Mucosa of stomach (tissue), 1 donor: ENCODE data around the gene RFTN1.

Source experiments
- H3K27me3 ChIP-seq: one replicate; pipeline ENCODE4 v1.7.0; 2013; ENCODE audit warnings: mild to moderate bottlenecking, low read length; ENCODE audit not compliant: control insufficient read depth, insufficient read depth
- H3K36me3 ChIP-seq: one replicate; pipeline ENCODE4 v1.7.0; 2013; ENCODE audit warnings: low read length; ENCODE audit not compliant: control insufficient read depth, insufficient read depth
- H3K4me1 ChIP-seq: one replicate; pipeline ENCODE4 v1.7.0; 2013; ENCODE audit warnings: mild to moderate bottlenecking, low read length; ENCODE audit not compliant: control insufficient read depth, insufficient read depth
- H3K4me3 ChIP-seq: one replicate; pipeline ENCODE4 v1.7.0; 2013; ENCODE audit warnings: low read length
- H3K9ac ChIP-seq: one replicate; pipeline ENCODE4 v1.7.0; 2013; ENCODE audit warnings: mild to moderate bottlenecking, low read length, moderate library complexity
- H3K9me3 ChIP-seq: one replicate; pipeline ENCODE4 v1.7.0; 2013; ENCODE audit warnings: mild to moderate bottlenecking, low read length, moderate library complexity; ENCODE audit not compliant: control insufficient read depth
- donor health status: Pancreatic carcinoma.

Gene RFTN1

GRCh38 chr3:16545413-16546185 lies 32.1 kb upstream of the RFTN1 start:
- H3K27me3 ChIP-seq, result peaks cover 3% of the 10 kb centered on the region
- H3K9me3 ChIP-seq, result no peaks in the 10 kb centered on the region
- H3K4me3 ChIP-seq, result no peak overlapping the region
- no peaks in the 10 kb centered on the region for H3K4me1 ChIP-seq
- no peak overlapping the region for H3K9ac ChIP-seq
- no peaks in the 10 kb centered on the region for H3K36me3 ChIP-seq

- Histone ChIP-seq H3K36me3 (no peaks in the 10 kb centered on the region), H3K9ac (no peak overlapping the region), H3K4me3 (no peak overlapping the region), H3K9me3 (no peaks in the 10 kb centered on the region), H3K4me1 (no peaks in the 10 kb centered on the region), H3K27me3 (peaks cover 3% of the 10 kb centered on the region)
Measured at GRCh38 chr3:16543242-16543864, 29.9 kb upstream of the RFTN1 start.

GRCh38 chr3:16538507-16538906 lies 25.0 kb upstream of the RFTN1 start:
- Histone ChIP-seq H3K4me3 (no peak overlapping the region), H3K9ac (no peak overlapping the region), H3K27me3 (peaks cover 2% of the 10 kb centered on the region), H3K36me3 (no peaks in the 10 kb centered on the region), H3K4me1 (no peaks in the 10 kb centered on the region), H3K9me3 (no peaks in the 10 kb centered on the region)

DNA sequence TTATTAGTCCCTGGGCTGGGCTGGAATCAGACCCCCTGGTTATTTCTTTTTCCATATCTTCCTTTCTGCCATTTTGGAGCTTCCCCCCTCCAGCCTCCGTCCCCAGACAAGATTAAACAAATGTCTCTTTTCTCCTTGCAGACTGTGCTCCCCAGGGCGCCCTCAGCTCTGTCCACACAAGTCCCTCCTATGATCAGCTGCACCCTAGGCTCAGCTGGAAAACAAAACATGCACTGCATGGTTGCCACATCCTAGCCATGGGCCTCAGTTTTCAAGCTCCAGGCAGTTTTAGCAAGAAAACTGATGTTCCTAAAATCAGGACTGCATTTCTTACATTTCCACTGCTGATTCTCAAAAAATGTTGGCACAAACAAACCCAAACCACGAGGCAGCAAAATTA lies 23.5 kb upstream of the RFTN1 start:
- H3K9ac ChIP-seq, result no peak overlapping the region
- H3K36me3 ChIP-seq, result no peaks in the 10 kb centered on the region
- H3K9me3 ChIP-seq, result no peaks in the 10 kb centered on the region
- no peak overlapping the region for H3K4me3 ChIP-seq
- no peaks in the 10 kb centered on the region for H3K4me1 ChIP-seq
- no peaks in the 10 kb centered on the region for H3K27me3 ChIP-seq

- H3K4me3 ChIP-seq, result no peak overlapping the region
- H3K27me3 ChIP-seq, result no peaks in the 10 kb centered on the region
- H3K36me3 ChIP-seq, result no peaks in the 10 kb centered on the region
- no peaks in the 10 kb centered on the region for H3K9me3 ChIP-seq
- H3K9ac ChIP-seq, result no peak overlapping the region
- H3K4me1 ChIP-seq, result no peaks in the 10 kb centered on the region
Measured at GRCh38 chr3:16536344-16536663, 22.8 kb upstream of the RFTN1 start.

GRCh38 chr3:16534640-16535262 lies 21.3 kb upstream of the RFTN1 start:
- no peak overlapping the region for H3K4me3 ChIP-seq
- H3K9ac ChIP-seq, result no peak overlapping the region
- H3K4me1 ChIP-seq, result no peaks in the 10 kb centered on the region
- no peaks in the 10 kb centered on the region for H3K36me3 ChIP-seq
- no peaks in the 10 kb centered on the region for H3K9me3 ChIP-seq
- no peaks in the 10 kb centered on the region for H3K27me3 ChIP-seq

- Histone ChIP-seq H3K4me3 (no peak overlapping the region), H3K36me3 (no peaks in the 10 kb centered on the region), H3K9ac (no peak overlapping the region), H3K4me1 (no peaks in the 10 kb centered on the region), H3K27me3 (no peaks in the 10 kb centered on the region), H3K9me3 (no peaks in the 10 kb centered on the region)
Measured at GRCh38 chr3:16533928-16534574, 20.6 kb upstream of the RFTN1 start.

GRCh38 chr3:16529264-16529663 lies 15.8 kb upstream of the RFTN1 start:
- Histone ChIP-seq H3K36me3 (no peaks in the 10 kb centered on the region), H3K27me3 (no peaks in the 10 kb centered on the region), H3K4me1 (no peaks in the 10 kb centered on the region), H3K9me3 (no peaks in the 10 kb centered on the region), H3K9ac (no peak overlapping the region), H3K4me3 (no peak overlapping the region)

DNA sequence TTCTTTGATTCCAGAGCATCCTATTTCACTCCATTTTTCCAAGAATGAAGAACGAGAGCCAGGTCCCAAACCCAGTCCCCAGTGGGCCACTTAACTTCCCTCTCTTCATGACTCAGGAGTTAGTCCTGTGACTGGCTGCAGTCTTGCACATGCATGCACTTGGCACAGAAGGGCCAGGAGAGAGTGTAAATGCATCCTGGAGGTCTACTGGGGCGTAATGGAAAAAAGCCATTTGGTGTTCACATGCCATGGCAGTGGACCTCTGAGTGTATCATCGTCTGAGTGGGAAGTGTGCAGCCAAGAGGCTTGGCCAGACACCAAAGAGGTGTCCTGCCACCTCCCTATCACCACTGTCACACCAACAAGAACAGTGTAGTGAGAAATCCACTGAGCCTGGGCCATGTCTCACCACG lies 15.1 kb upstream of the RFTN1 start:
- H3K27me3 ChIP-seq, result no peaks in the 10 kb centered on the region
- H3K9me3 ChIP-seq, result no peaks in the 10 kb centered on the region
- H3K4me1 ChIP-seq, result no peaks in the 10 kb centered on the region
- no peaks in the 10 kb centered on the region for H3K36me3 ChIP-seq
- H3K9ac ChIP-seq, result no peak overlapping the region
- no peak overlapping the region for H3K4me3 ChIP-seq

DNA sequence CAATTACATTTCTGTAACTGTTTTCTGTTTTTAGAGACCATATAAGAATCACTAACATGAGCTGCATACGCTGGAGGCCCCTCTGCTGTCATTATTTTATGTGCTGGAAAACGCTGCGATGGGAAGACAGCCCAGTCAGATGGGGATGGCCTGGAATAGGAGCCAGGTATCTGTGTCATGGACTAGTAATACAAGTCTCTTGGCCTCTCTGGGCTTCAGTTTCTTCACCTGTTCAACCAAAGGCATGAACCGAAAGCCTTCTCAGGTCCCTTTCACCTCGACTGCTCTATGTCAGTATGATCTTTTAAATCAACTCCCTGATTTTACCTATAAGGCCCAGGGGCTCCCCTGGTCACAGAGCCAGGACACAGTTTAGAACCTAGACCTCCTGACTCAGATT lies 14.6 kb upstream of the RFTN1 start:
- H3K9ac ChIP-seq, result no peak overlapping the region
- H3K27me3 ChIP-seq, result no peaks in the 10 kb centered on the region
- no peaks in the 10 kb centered on the region for H3K4me1 ChIP-seq
- H3K9me3 ChIP-seq, result no peaks in the 10 kb centered on the region
- H3K4me3 ChIP-seq, result no peak overlapping the region
- H3K36me3 ChIP-seq, result no peaks in the 10 kb centered on the region

DNA sequence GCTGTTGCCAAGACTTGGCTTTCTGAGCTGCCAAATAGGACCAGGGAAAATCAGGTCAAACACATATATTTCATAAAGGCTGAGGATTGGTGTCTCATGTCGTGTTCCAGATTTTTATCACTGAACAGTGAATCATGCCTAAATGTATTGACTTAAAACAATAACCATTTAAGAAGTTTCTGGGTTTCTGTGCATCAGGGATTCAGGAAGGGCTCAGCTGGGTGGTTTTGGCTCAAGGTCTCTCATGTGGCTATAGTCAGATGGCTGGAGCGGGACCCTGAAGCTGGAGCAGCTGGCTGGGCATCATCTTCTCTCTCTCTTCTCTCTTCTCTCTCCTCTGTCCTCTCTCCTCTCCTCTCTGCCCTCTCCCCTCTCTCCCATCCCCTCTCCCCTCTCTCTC lies 10.7 kb upstream of the RFTN1 start:
- Histone ChIP-seq H3K4me3 (no peak overlapping the region), H3K36me3 (no peaks in the 10 kb centered on the region), H3K4me1 (no peaks in the 10 kb centered on the region), H3K9me3 (no peaks in the 10 kb centered on the region), H3K27me3 (no peaks in the 10 kb centered on the region), H3K9ac (no peak overlapping the region)

DNA sequence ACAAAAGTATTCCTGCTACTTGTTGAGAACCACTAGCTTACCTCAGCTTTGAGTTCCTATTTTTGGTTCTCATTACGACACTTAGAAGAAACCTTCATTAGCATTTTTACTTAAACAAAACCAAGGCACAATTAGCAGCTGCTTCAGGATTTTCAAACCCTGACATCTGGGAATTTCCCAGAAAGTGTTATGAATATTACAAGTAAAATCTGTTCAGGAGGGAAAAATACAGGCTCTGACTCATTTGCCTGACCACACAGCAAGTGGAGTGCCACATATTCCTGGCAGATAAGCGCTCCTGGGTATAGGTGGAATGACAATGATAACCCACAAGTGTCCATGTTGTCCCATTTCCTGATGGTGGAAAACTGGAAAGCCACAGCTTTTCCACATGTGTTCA lies 10.3 kb upstream of the RFTN1 start:
- Histone ChIP-seq H3K4me1 (no peaks in the 10 kb centered on the region), H3K4me3 (no peak overlapping the region), H3K9me3 (no peaks in the 10 kb centered on the region), H3K27me3 (no peaks in the 10 kb centered on the region), H3K9ac (no peak overlapping the region), H3K36me3 (no peaks in the 10 kb centered on the region)
